ENCODE results near the gene ACOXL.
"Not testable (repeated sequence)": the region's sequence is repeated elsewhere in the genome, so short reads cannot be mapped to it uniquely, and the experiment has no call there.

The ACOXL gene

DNA sequence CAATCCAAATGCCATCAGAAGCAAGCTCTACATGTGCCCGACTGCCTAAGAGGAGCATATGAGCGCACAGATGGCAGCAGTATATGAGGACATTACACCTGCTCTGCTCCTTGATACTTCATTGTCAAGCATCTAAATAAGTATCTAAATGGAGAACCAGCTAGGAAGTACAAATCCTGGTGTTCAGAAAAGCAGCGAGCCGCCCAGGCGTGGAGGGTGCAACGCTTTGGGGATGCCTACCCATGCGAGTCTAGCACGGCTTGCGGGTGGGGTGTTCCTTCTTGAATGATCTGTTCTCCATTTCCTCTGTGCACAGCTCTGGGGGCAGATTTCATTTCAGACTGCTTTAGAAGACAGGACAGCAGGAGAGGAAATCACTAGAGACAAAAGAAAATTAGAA, 325.3 kb downstream of the ACOXL start:
- no peak overlapping the region for H3K9ac ChIP-seq (ENCODE audit: low read depth in 1 of 2, low read length in 2 of 2)
- H3K36me3 ChIP-seq (ENCODE audit: control insufficient read depth in 1 of 2, insufficient read depth in 2 of 2, low read length in 2 of 2), result no peaks in the 10 kb centered on the region
- no peaks in the 10 kb centered on the region for H3K9me3 ChIP-seq (ENCODE audit: control insufficient read depth in 1 of 2, low read length in 2 of 2)
- H3K27me3 ChIP-seq (ENCODE audit: control insufficient read depth in 1 of 2, insufficient read depth in 2 of 2, low read length in 2 of 2), result no peaks in the 10 kb centered on the region
- H3K4me3 ChIP-seq (ENCODE audit: low read depth in 1 of 2, low read length in 2 of 2), result no peak overlapping the region
- no peaks in the 10 kb centered on the region for H3K4me1 ChIP-seq (ENCODE audit: control insufficient read depth in 1 of 2, insufficient read depth in 2 of 2, low read length in 2 of 2)
- no peak overlapping the region for H3K27ac ChIP-seq (ENCODE audit: low read depth, low read length)

DNA sequence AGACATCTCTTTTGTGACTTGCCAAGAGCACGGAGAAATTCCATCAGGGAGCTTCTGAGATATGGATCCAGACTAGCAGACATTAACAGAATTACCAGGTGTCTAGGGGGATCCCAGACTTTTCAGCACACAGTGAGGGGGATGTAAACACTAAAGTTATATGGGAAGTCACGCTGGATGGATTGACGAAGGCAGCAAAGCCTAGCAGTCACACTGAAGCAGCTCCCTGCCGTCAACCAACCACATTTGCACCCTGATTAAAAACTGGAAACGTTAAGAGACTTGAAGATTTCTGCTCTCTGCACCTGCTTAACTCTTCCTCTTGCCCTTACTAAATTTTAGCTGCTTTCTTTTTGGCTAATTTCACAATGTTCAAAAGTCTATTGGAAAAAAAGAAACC, 325.9 kb downstream of the ACOXL start:
- Histone ChIP-seq H3K36me3 (ENCODE audit: control insufficient read depth in 1 of 2, insufficient read depth in 2 of 2, low read length in 2 of 2) (no peaks in the 10 kb centered on the region), H3K4me3 (ENCODE audit: low read depth in 1 of 2, low read length in 2 of 2) (no peak overlapping the region), H3K4me1 (ENCODE audit: control insufficient read depth in 1 of 2, insufficient read depth in 2 of 2, low read length in 2 of 2) (no peaks in the 10 kb centered on the region), H3K27ac (ENCODE audit: low read depth, low read length) (no peak overlapping the region), H3K9ac (ENCODE audit: low read depth in 1 of 2, low read length in 2 of 2) (no peak overlapping the region), H3K9me3 (ENCODE audit: control insufficient read depth in 1 of 2, low read length in 2 of 2) (no peaks in the 10 kb centered on the region), H3K27me3 (ENCODE audit: control insufficient read depth in 1 of 2, insufficient read depth in 2 of 2, low read length in 2 of 2) (no peaks in the 10 kb centered on the region)

GRCh38 chr2:111061191-111061590, 328.8 kb downstream of the ACOXL start:
- Histone ChIP-seq H3K36me3 (ENCODE audit: control insufficient read depth in 1 of 2, insufficient read depth in 2 of 2, low read length in 2 of 2) (no peaks in the 10 kb centered on the region), H3K4me3 (ENCODE audit: low read depth in 1 of 2, low read length in 2 of 2) (no peak overlapping the region), H3K27ac (ENCODE audit: low read depth, low read length) (no peak overlapping the region)

DNA sequence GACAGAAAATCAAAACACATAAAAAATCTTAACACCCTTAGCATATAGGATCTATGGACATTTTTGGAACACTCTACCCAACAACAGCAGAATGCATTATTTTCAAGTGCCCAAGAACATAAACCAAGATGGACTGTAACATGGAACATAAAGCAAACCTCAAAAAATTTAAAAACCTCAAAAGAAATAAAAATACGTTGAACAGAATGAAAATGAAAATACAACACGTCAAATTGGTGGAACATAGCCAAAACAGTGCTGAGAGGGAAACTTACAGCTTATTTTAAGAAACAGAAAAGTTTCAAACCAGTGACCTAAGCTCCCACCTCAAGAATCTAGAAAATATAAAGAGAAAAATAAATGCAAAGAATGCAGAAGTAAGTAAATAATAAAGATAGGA, 330.0 kb downstream of the ACOXL start:
- H3K27ac ChIP-seq (ENCODE audit: low read depth, low read length), result no peak overlapping the region
- no peaks in the 10 kb centered on the region for H3K36me3 ChIP-seq (ENCODE audit: control insufficient read depth in 1 of 2, insufficient read depth in 2 of 2, low read length in 2 of 2)
- H3K9me3 ChIP-seq (ENCODE audit: control insufficient read depth in 1 of 2, low read length in 2 of 2), result no peaks in the 10 kb centered on the region
- no peaks in the 10 kb centered on the region for H3K27me3 ChIP-seq (ENCODE audit: control insufficient read depth in 1 of 2, insufficient read depth in 2 of 2, low read length in 2 of 2)
- H3K4me1 ChIP-seq (ENCODE audit: control insufficient read depth in 1 of 2, insufficient read depth in 2 of 2, low read length in 2 of 2), result no peaks in the 10 kb centered on the region
- no peak overlapping the region for H3K4me3 ChIP-seq (ENCODE audit: low read depth in 1 of 2, low read length in 2 of 2)
- H3K9ac ChIP-seq (ENCODE audit: low read depth in 1 of 2, low read length in 2 of 2), result no peak overlapping the region

More at GRCh38 chr2:111061191-111061590, 328.8 kb downstream of the ACOXL start:
- Histone ChIP-seq H3K4me1 (ENCODE audit: control insufficient read depth in 1 of 2, insufficient read depth in 2 of 2, low read length in 2 of 2) (no peaks in the 10 kb centered on the region), H3K27me3 (ENCODE audit: control insufficient read depth in 1 of 2, insufficient read depth in 2 of 2, low read length in 2 of 2) (no peaks in the 10 kb centered on the region), H3K9ac (ENCODE audit: low read depth in 1 of 2, low read length in 2 of 2) (no peak overlapping the region), H3K9me3 (ENCODE audit: control insufficient read depth in 1 of 2, low read length in 2 of 2) (no peaks in the 10 kb centered on the region)

DNA sequence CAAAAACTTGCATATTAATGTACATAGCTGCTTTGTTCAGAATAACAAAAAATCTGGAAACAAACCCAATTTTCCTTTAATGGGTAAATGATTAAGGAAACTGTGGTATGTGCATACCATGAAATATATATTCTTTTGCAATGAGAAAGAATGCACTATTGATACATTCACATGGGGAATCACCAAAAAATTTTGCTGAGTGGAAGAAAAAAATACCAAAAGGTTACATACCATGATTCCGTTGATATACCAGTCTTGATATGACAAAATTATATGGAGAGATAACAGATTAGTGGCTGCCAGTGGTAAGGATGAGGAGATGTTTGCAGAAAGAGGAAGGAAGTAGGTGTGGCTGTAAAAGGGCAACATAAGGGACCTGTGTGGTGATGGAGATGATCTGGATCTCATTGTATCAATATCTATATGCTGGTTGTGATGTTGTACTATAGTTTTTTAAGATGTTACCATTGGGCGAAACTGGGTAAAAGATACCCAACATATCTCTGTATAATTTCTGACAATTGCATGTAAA, 333.8 kb downstream of the ACOXL start:
- Histone ChIP-seq H3K9ac (ENCODE audit: low read depth in 1 of 2, low read length in 2 of 2) (no peak overlapping the region), H3K9me3 (ENCODE audit: control insufficient read depth in 1 of 2, low read length in 2 of 2) (no peaks in the 10 kb centered on the region), H3K4me1 (ENCODE audit: control insufficient read depth in 1 of 2, insufficient read depth in 2 of 2, low read length in 2 of 2) (peaks cover 0 to 6% of the 10 kb centered on the region in 2 donors), H3K27ac (ENCODE audit: low read depth, low read length) (no peak overlapping the region), H3K4me3 (ENCODE audit: low read depth in 1 of 2, low read length in 2 of 2) (no peak overlapping the region), H3K27me3 (ENCODE audit: control insufficient read depth in 1 of 2, insufficient read depth in 2 of 2, low read length in 2 of 2) (no peaks in the 10 kb centered on the region), H3K36me3 (ENCODE audit: control insufficient read depth in 1 of 2, insufficient read depth in 2 of 2, low read length in 2 of 2) (no peaks in the 10 kb centered on the region)

DNA sequence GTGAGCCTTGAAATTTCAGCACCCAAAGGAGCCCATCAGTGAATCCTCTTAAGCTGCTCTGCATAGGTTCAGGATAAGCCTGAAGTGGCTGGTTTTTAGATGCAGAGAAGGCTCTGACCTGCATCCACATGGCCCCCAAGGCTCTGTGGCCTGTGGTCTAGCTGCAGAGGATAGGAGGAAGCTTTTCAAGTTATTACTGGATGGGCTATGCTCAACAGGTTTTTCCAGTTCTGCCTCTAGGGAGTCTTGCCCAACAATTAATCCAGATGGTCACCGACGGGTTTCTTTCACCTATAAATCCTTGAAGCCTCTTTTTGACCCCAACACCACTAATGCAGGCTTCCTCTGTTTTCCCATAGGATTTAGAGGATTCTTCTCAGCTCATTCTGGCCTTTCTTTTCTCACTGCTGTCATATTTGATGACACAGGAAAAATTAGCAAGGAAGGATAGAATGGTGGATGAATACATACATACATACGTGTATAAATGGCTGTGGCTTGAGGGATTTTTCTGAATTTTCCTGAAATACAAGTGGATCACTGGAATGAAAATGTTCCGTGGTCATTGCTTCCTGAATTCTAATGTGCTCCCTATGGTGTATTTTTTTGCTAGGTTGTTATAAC, 336.2 kb downstream of the ACOXL start:
- H3K9me3 ChIP-seq (ENCODE audit: control insufficient read depth in 1 of 2, low read length in 2 of 2), result no peaks in the 10 kb centered on the region
- H3K4me3 ChIP-seq (ENCODE audit: low read depth in 1 of 2, low read length in 2 of 2), result no peak overlapping the region
- no peak overlapping the region for H3K9ac ChIP-seq (ENCODE audit: low read depth in 1 of 2, low read length in 2 of 2)
- H3K4me1 ChIP-seq (ENCODE audit: control insufficient read depth in 1 of 2, insufficient read depth in 2 of 2, low read length in 2 of 2), result peaks cover 0 to 10% of the 10 kb centered on the region in 2 donors
- H3K36me3 ChIP-seq (ENCODE audit: control insufficient read depth in 1 of 2, insufficient read depth in 2 of 2, low read length in 2 of 2), result no peaks in the 10 kb centered on the region
- no peaks in the 10 kb centered on the region for H3K27me3 ChIP-seq (ENCODE audit: control insufficient read depth in 1 of 2, insufficient read depth in 2 of 2, low read length in 2 of 2)
- H3K27ac ChIP-seq (ENCODE audit: low read depth, low read length), result no peak overlapping the region

DNA sequence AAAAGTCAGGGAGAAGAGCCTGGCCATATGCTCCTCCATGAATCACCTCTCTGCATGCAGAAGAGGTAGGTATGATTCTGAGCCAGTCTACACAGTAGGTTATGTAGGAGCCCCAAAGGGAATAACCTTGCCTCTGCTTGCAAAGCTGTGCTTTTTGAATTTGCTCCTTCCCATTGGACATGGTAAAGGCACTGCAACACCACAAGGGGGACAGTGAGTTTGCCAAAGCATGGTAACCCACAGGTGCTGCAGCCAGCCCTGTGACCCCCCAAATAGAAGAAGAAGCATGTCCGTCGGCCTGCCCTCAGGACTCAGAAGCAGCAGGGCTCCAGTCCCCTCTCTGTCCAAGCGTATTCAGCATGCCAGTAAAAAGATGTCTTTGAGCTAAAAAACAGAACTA, 337.3 kb downstream of the ACOXL start:
- H3K4me1 ChIP-seq (ENCODE audit: control insufficient read depth in 1 of 2, insufficient read depth in 2 of 2, low read length in 2 of 2), result peaks cover 0 to 10% of the 10 kb centered on the region in 2 donors
- H3K9me3 ChIP-seq (ENCODE audit: control insufficient read depth in 1 of 2, low read length in 2 of 2), result peaks cover 4 to 5% of the 10 kb centered on the region in 2 donors
- no peak overlapping the region for H3K4me3 ChIP-seq (ENCODE audit: low read depth in 1 of 2, low read length in 2 of 2)
- no peaks in the 10 kb centered on the region for H3K27me3 ChIP-seq (ENCODE audit: control insufficient read depth in 1 of 2, insufficient read depth in 2 of 2, low read length in 2 of 2)
- H3K9ac ChIP-seq (ENCODE audit: low read depth in 1 of 2, low read length in 2 of 2), result no peak overlapping the region
- no peaks in the 10 kb centered on the region for H3K36me3 ChIP-seq (ENCODE audit: control insufficient read depth in 1 of 2, insufficient read depth in 2 of 2, low read length in 2 of 2)
- no peak overlapping the region for H3K27ac ChIP-seq (ENCODE audit: low read depth, low read length)

- Histone ChIP-seq H3K4me3 (ENCODE audit: low read depth in 1 of 2, low read length in 2 of 2) (no peak overlapping the region), H3K27me3 (ENCODE audit: control insufficient read depth in 1 of 2, insufficient read depth in 2 of 2, low read length in 2 of 2) (no peaks in the 10 kb centered on the region), H3K9ac (ENCODE audit: low read depth in 1 of 2, low read length in 2 of 2) (no peak overlapping the region), H3K4me1 (ENCODE audit: control insufficient read depth in 1 of 2, insufficient read depth in 2 of 2, low read length in 2 of 2) (peaks cover 0 to 10% of the 10 kb centered on the region in 2 donors), H3K36me3 (ENCODE audit: control insufficient read depth in 1 of 2, insufficient read depth in 2 of 2, low read length in 2 of 2) (no peaks in the 10 kb centered on the region), H3K9me3 (ENCODE audit: control insufficient read depth in 1 of 2, low read length in 2 of 2) (peaks cover 5 to 12% of the 10 kb centered on the region in 2 donors), H3K27ac (ENCODE audit: low read depth, low read length) (no peak overlapping the region)
Measured at GRCh38 chr2:111071600-111072171, 339.3 kb downstream of the ACOXL start.

GRCh38 chr2:111072220-111072871, 340.0 kb downstream of the ACOXL start:
- H3K27ac ChIP-seq (ENCODE audit: low read depth, low read length), result no peak overlapping the region
- peaks cover 0 to 10% of the 10 kb centered on the region in 2 donors for H3K4me1 ChIP-seq (ENCODE audit: control insufficient read depth in 1 of 2, insufficient read depth in 2 of 2, low read length in 2 of 2)

GRCh38 chr2:111082659-111083058, 350.3 kb downstream of the ACOXL start:
- H3K9me3 ChIP-seq (ENCODE audit: control insufficient read depth in 1 of 2, low read length in 2 of 2); H3K27me3 ChIP-seq (ENCODE audit: control insufficient read depth in 1 of 2, insufficient read depth in 2 of 2, low read length in 2 of 2); H3K36me3 ChIP-seq (ENCODE audit: control insufficient read depth in 1 of 2, insufficient read depth in 2 of 2, low read length in 2 of 2); H3K27ac ChIP-seq (ENCODE audit: low read depth, low read length); H3K9ac ChIP-seq (ENCODE audit: low read depth in 1 of 2, low read length in 2 of 2); H3K4me1 ChIP-seq (ENCODE audit: control insufficient read depth in 1 of 2, insufficient read depth in 2 of 2, low read length in 2 of 2); H3K4me3 ChIP-seq (ENCODE audit: low read depth in 1 of 2, low read length in 2 of 2): not testable (repeated sequence)

More at GRCh38 chr2:111072220-111072871, 340.0 kb downstream of the ACOXL start:
- H3K36me3 ChIP-seq (ENCODE audit: control insufficient read depth in 1 of 2, insufficient read depth in 2 of 2, low read length in 2 of 2), result no peaks in the 10 kb centered on the region
- no peak overlapping the region for H3K9ac ChIP-seq (ENCODE audit: low read depth in 1 of 2, low read length in 2 of 2)
- H3K4me3 ChIP-seq (ENCODE audit: low read depth in 1 of 2, low read length in 2 of 2), result no peak overlapping the region
- H3K27me3 ChIP-seq (ENCODE audit: control insufficient read depth in 1 of 2, insufficient read depth in 2 of 2, low read length in 2 of 2), result no peaks in the 10 kb centered on the region
- H3K9me3 ChIP-seq (ENCODE audit: control insufficient read depth in 1 of 2, low read length in 2 of 2), result peaks cover 5 to 12% of the 10 kb centered on the region in 2 donors

Measured in duodenal mucosa (tissue), 2 donors.